ENCODE measurements around the gene WDFY1.
"Not testable (repeated sequence)": the region's sequence is repeated elsewhere in the genome, so short reads cannot be mapped to it uniquely, and the experiment has no call there.

WDFY1 gene

GRCh38 chr2:223896833-223897311 is 48.3 kb downstream of the WDFY1 start:
- DNase-seq (ENCODE audit: low read depth in 2 of 2): no peak

GRCh38 chr2:223894968-223895367 is 50.2 kb downstream of the WDFY1 start:
- DNase-seq (ENCODE audit: low read depth in 2 of 2): no peak

- DNase-seq (ENCODE audit: low read depth in 2 of 2): no peak
Measured at GRCh38 chr2:223894009-223894408, 51.1 kb downstream of the WDFY1 start.

DNA sequence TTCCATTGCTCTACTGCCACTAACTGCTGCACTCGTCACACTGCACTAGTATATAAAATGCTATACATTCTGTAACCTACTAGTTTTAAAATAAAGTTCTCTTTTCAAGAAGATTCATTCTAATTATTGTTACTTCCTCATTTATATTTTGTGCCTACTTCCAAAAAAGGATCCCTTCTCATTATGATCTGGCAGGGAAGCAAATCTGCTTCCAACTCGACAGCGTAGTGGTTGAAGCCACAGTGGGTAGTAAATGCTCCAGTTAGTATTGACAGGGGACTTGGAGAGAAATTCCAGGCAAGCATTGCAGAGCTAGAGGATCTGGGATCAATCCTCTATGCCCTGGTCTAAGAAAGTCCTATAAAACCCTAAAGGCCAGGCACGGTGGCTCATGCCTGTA is 54.4 kb downstream of the WDFY1 start:
- DNase-seq (ENCODE audit: low read depth in 2 of 2): no peak

GRCh38 chr2:223889229-223889628 is 55.9 kb downstream of the WDFY1 start:
- no peak for DNase-seq (ENCODE audit: low read depth in 2 of 2)

GRCh38 chr2:223888251-223888650 is 56.9 kb downstream of the WDFY1 start:
- DNase-seq (ENCODE audit: low read depth in 2 of 2): no peak

- no peak for DNase-seq (ENCODE audit: low read depth in 2 of 2)
Measured at GRCh38 chr2:223887127-223887526, 58.0 kb downstream of the WDFY1 start.

- DNase-seq (ENCODE audit: low read depth in 2 of 2): no peak
Measured at GRCh38 chr2:223886726-223887125, 58.4 kb downstream of the WDFY1 start.

DNA sequence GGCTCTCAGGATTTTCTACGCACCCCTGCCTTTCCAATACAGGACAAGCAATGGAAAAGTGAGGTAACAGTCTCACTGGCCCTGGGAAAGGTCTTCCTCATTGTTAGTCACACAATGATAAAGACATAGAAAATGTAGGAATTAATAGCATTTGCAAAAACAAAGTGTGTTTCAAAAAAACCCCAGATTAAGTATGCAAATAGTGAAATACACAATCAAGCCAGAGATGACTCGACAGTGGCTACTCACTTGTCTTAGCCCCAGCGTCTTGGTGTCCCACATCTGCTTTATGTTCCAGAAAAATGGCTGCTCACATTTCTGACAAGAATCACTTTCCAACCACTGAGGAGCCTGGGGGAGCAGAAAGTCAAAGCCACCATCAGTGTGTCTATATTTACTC is 60.7 kb downstream of the WDFY1 start:
- no peak for DNase-seq (ENCODE audit: low read depth in 2 of 2)

GRCh38 chr2:223882715-223883114 is 62.4 kb downstream of the WDFY1 start:
- DNase-seq (ENCODE audit: low read depth in 2 of 2): no peak

GRCh38 chr2:223880796-223881195 is 64.3 kb downstream of the WDFY1 start:
- DNase-seq (ENCODE audit: low read depth in 2 of 2): no peak

DNA sequence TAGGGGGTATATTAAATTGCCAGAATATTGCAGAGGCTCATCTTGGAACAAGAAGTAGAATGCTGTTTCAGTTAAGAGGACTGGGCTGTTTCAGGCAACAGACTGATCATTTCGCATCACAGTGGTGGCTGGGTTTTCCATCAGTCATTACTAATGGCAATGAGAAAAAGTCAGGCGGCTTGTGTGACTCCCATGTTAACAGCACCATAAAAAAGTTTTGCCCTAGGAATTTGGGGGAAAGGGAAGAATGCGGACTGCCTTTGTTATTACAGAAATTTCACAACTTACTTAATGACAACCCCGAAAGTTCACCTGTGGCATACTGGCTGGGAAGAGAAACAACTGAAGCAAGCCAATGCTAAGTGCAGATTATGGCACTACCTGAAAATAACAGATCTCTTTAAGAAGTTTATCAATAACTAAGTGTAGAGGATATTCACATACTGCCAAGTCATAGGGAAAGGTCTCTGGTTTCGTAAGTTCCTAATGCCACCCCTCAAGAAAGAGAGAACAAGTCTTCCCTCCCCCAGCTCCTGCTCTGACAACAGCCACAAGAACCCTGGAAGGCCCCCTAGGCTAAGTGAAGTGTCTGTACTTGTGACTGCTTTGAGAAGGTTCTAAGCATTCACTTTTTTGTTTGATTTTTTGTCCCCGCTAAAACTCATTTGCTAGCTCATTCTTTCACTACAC is 67.3 kb downstream of the WDFY1 start:
- DNase-seq (ENCODE audit: low read depth in 2 of 2): no peak

DNA sequence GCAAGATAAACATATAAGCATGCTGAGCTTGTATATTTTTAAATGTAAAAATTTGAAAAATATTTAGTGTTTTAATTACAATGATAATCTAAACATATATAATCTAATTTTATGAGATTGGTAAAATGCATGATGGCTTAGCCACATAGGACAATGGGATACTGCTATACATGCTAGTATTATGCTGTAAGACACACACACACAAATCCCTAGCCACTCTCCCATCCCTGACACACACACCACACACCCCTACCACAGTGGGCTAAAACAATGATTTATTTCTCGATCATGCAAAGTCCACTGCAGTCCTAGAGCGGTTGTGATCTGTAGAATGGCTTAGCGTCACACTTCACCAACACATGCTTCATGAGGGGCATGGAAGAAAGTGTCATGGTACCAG is 71.5 kb downstream of the WDFY1 start:
- no peak for DNase-seq (ENCODE audit: low read depth in 2 of 2)

- DNase-seq (ENCODE audit: low read depth in 2 of 2): not testable (repeated sequence)
Measured at GRCh38 chr2:223872772-223873171, 72.4 kb downstream of the WDFY1 start.

GRCh38 chr2:223871661-223872060 is 73.5 kb downstream of the WDFY1 start:
- DNase-seq (ENCODE audit: low read depth in 2 of 2): not testable (repeated sequence)

DNA sequence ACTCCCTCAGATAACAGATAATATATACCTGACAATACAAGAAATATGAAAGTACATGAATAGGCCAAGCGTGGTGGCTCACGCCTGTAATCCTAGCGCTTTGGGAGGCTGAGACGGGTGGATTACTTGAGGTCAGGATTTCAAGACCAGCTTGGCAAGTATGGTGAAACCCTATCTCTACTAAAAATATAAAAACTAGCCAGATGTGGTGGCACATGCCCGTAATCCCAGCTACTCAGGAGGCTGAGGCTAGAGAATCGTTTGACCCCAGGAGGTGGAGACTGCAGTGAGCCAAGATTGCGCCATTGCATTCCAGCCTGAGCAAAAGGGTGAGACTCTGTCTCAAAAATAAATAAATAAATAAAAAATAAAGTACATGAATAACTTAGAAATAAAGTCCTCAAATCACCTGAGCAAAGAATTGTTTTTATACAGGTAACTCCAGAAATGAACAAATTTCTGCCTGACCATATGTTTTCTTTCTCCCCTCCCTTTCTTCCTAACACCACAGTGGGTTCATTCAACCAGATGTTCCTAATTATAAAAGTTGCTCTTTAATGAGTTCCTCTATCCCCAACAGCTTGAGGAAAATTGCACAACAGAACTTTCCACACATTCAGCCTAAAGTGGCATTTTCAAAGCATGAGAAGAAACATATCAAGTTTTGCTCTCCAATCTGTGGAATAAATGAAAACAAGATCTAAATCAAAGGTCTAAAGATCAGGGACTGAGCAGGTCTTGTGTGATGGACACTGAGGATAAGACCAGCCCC is 74.1 kb downstream of the WDFY1 start:
- DNase-seq (ENCODE audit: low read depth in 2 of 2): no peak

DNA sequence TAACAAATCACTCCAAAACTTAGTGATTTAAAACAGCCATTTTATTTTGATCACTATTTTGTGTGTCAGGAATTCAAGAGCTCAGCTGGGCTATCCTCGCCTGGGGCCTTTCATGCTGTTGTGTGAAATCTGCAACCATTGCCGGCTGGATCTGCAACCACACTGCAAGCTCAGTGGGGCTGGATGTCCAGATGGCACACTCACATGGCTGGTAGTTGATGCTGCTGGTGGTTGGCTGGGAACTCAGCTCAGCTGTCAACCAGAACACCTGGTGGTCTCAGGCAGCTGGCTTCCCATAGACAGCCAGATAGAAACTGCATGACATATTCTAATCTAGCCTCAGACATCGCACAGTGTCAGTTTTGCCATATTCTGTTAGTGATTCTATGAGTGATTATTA is 77.1 kb downstream of the WDFY1 start:
- DNase-seq (ENCODE audit: low read depth in 2 of 2): no peak

DNA sequence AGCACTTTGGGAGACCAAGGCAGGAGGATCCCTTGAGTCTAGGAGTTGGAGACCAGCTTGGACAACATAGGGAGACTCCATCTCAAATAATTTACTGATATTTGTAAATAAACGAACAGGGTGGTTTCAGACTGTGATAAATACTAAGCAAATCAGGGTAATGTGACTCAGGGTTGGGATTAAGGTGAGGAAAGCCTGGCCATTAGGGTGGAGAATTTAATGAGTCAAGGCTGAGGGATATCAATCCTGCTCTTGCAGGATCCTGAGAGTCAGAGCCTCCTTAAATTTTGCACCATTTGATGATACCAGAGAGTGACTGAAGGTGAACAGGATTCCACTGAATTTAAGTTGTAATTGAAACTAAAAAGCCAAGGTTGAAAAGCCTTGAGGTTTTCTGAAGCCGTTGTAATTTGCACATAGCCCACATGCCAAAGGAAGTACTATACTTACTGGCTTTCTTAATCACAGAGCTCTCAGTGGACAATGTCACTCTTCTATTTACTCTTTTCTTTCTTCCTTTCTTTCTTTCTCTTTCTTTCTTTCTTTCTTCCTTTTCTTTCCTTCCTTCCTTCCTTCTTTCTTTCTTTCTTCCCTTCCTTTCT is 79.1 kb downstream of the WDFY1 start:
- no peak for DNase-seq (ENCODE audit: low read depth in 2 of 2)

DNA sequence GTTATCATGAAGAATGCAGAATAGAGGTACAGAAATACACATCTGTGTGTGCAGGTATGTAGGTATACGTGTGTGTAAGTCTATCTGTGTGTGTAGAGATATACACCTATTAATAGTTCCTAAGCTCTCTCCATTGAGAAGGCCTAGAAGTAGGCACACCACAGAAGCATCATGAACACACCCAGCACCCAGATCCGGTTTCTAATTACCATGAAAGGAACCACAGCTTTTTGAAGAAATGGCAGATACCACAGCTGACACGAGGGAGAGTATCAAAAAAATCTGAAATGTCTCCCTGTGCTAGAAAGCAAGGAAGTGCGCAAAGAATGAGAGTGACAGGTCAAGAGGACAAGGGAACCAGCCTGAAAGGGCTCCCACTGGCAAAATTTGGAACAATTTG is 80.0 kb downstream of the WDFY1 start:
- no peak for DNase-seq (ENCODE audit: low read depth in 2 of 2)

- DNase-seq (ENCODE audit: low read depth in 2 of 2): no peak
Measured at GRCh38 chr2:223863491-223863890, 81.6 kb downstream of the WDFY1 start.

GRCh38 chr2:223860809-223861738 is 84.1 kb downstream of the WDFY1 start:
- no peak for DNase-seq (ENCODE audit: low read depth in 2 of 2)

DNA sequence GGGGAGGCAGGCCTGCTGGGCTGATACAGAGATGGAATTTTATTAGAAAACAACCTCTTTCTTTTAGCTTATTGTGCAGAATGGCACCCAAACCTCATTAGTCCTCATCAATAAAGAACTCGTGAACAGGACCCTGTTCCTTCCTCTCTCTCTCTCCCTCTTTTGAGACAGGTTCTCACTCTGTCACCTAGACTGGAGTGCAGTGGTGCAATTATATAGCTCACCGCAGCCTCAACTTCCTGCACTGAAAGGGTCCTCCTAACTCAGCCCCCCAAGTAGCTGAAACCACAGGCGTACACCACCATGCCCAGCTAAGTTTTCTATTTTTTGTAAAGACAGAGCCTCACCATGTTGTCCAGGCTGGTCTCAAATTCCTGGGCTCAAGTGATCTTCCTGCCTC is 86.1 kb downstream of the WDFY1 start:
- no peak for DNase-seq (ENCODE audit: low read depth in 2 of 2)
